Astrocyte (in vitro differentiated cells and primary cell): ENCODE measurements around the gene STRBP. TPM values are rescaled to one million over a fixed set of nuclear protein-coding genes. Genes with fewer than 3 reads are reported as not detected.

Source experiments
- DNase-seq: peaks from one replicate; pipeline ENCODE4 v3.0.0-alpha.2; 2010; ENCODE audit warnings: low read depth
- FAIRE-seq: peaks from 2 replicates; lab custom pipeline; 2011; peaks lifted over from hg19 to GRCh38; lab: Jason Lieb, UNC
- H2AFZ ChIP-seq: 2 replicates; pipeline ENCODE4 v1.6.0; 2012; ENCODE audit warnings: low read depth, low read length, inconsistent platforms
- H3K27ac ChIP-seq: 2 replicates; pipeline ENCODE4 v1.5.1; 2011; ENCODE audit warnings: low read depth, low read length, inconsistent platforms
- H3K27me3 ChIP-seq: 2 replicates; pipeline ENCODE4 v1.6.0; 2011; ENCODE audit warnings: low read length, inconsistent platforms; ENCODE audit not compliant: insufficient read depth
- H3K36me3 ChIP-seq: 2 replicates; pipeline ENCODE4 v1.5.1; 2011; ENCODE audit warnings: low read length, inconsistent platforms; ENCODE audit not compliant: insufficient read depth
- H3K4me1 ChIP-seq: 2 replicates; pipeline ENCODE4 v1.5.1; 2011; ENCODE audit warnings: low read length, inconsistent platforms; ENCODE audit not compliant: insufficient read depth
- H3K4me2 ChIP-seq: 2 replicates; pipeline ENCODE4 v1.6.0; 2012; ENCODE audit warnings: low read length, inconsistent platforms
- H3K4me3 ChIP-seq: 2 replicates; pipeline ENCODE4 v1.5.1; 2011; ENCODE audit warnings: low read depth, mild to moderate bottlenecking, low read length, inconsistent platforms; ENCODE audit not compliant: insufficient read depth
- H3K79me2 ChIP-seq: 2 replicates; pipeline ENCODE4 v1.6.0; 2012; ENCODE audit warnings: mild to moderate bottlenecking, low read length, inconsistent platforms; ENCODE audit not compliant: insufficient read depth
- H3K9ac ChIP-seq: 2 replicates; pipeline ENCODE4 v1.6.0; 2012; ENCODE audit warnings: mild to moderate bottlenecking, low read length, inconsistent platforms
- H3K9me3 ChIP-seq: 2 replicates; pipeline ENCODE4 v1.5.1; 2012; ENCODE audit warnings: low read depth, mild to moderate bottlenecking, low read length, inconsistent platforms; ENCODE audit not compliant: insufficient read depth
- H4K20me1 ChIP-seq: 2 replicates; pipeline ENCODE4 v1.6.0; 2012; ENCODE audit warnings: low read length, inconsistent platforms; ENCODE audit not compliant: insufficient read depth
- H3K27ac Mint-ChIP-seq: one replicate; pipeline ENCODE4 v1.8.0; 2021; ENCODE audit warnings: mild to moderate bottlenecking, mixed read lengths; ENCODE audit not compliant: unreplicated experiment
- H3K27me3 Mint-ChIP-seq: one replicate; pipeline ENCODE4 v1.8.0; 2021; ENCODE audit warnings: low read depth, mixed read lengths; ENCODE audit not compliant: unreplicated experiment
- H3K36me3 Mint-ChIP-seq: one replicate; pipeline ENCODE4 v1.8.0; 2021; ENCODE audit warnings: low read depth, mixed read lengths; ENCODE audit not compliant: unreplicated experiment
- H3K4me1 Mint-ChIP-seq: one replicate; pipeline ENCODE4 v1.8.0; 2021; ENCODE audit warnings: low read depth, mixed read lengths; ENCODE audit not compliant: unreplicated experiment
- H3K4me3 Mint-ChIP-seq: one replicate; pipeline ENCODE4 v1.8.0; 2021; ENCODE audit warnings: mild to moderate bottlenecking, moderate library complexity, mixed read lengths; ENCODE audit not compliant: unreplicated experiment
- H3K9me3 Mint-ChIP-seq: one replicate; pipeline ENCODE4 v1.8.0; 2021; ENCODE audit warnings: mild to moderate bottlenecking, mixed read lengths; ENCODE audit not compliant: unreplicated experiment
- EZH2 ChIP-seq: IDR thresholded peaks from 2 replicates; pipeline ENCODE4 v1.6.1; 2012; ENCODE audit warnings: mild to moderate bottlenecking, low read length, inconsistent platforms; ENCODE audit not compliant: insufficient read depth
- total RNA-seq: library from RNA; stranded (reverse); gene quantifications from 2 replicates; pipeline ENCODE4 v1.2.1, GENCODE V29; 2021
- TF ChIP-seq, protein P1 (sequence below): IDR thresholded peaks from 2 replicates; pipeline ENCODE4 v1.5.1; 2011; ENCODE audit warnings: low read depth, mild to moderate bottlenecking, inconsistent platforms, low read length, moderate library complexity; ENCODE audit not compliant: insufficient read depth

STRBP gene
- total RNA-seq, 1 donor from 2014 or later = 13.1 TPM

GRCh38 chr9:123174079-123174478, 94.3 kb downstream of the STRBP start:
- no peaks in the 10 kb centered on the region for H3K9me3 ChIP-seq
- no peaks in the 10 kb centered on the region for H3K79me2 ChIP-seq
- no peak overlapping the region for H3K9ac ChIP-seq
- no peak overlapping the region for H3K27ac ChIP-seq
- Mint-ChIP-seq H3K9me3 (no peaks in the 10 kb centered on the region), H3K4me3 (no peak overlapping the region), H3K27ac (no peak overlapping the region), H3K27me3 (no peaks in the 10 kb centered on the region), H3K36me3 (no peaks in the 10 kb centered on the region), H3K4me1 (no peaks in the 10 kb centered on the region)
- no peaks in the 10 kb centered on the region for H4K20me1 ChIP-seq
- no peaks in the 10 kb centered on the region for H3K36me3 ChIP-seq
- DNase-seq (no peak), FAIRE-seq (no peak)
- no peak overlapping the region for H3K4me3 ChIP-seq
- no peaks in the 10 kb centered on the region for H3K4me1 ChIP-seq
- no peaks in the 10 kb centered on the region for H3K27me3 ChIP-seq
- H3K4me2 ChIP-seq = no peak overlapping the region
- H2AFZ ChIP-seq = no peak overlapping the region
- TF ChIP-seq, protein P1, sequence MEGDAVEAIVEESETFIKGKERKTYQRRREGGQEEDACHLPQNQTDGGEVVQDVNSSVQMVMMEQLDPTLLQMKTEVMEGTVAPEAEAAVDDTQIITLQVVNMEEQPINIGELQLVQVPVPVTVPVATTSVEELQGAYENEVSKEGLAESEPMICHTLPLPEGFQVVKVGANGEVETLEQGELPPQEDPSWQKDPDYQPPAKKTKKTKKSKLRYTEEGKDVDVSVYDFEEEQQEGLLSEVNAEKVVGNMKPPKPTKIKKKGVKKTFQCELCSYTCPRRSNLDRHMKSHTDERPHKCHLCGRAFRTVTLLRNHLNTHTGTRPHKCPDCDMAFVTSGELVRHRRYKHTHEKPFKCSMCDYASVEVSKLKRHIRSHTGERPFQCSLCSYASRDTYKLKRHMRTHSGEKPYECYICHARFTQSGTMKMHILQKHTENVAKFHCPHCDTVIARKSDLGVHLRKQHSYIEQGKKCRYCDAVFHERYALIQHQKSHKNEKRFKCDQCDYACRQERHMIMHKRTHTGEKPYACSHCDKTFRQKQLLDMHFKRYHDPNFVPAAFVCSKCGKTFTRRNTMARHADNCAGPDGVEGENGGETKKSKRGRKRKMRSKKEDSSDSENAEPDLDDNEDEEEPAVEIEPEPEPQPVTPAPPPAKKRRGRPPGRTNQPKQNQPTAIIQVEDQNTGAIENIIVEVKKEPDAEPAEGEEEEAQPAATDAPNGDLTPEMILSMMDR = no peak
- TF ChIP-seq EZH2 = no peak

- H3K4me1 Mint-ChIP-seq = no peaks in the 10 kb centered on the region
- no peaks in the 10 kb centered on the region for H3K36me3 ChIP-seq
- DNase-seq = no peak
- H3K4me1 ChIP-seq = no peaks in the 10 kb centered on the region
- H3K79me2 ChIP-seq = no peaks in the 10 kb centered on the region
- no peak for FAIRE-seq
- H3K27ac ChIP-seq = no peak overlapping the region
- no peak for TF ChIP-seq EZH2
- TF ChIP-seq, protein P1 = no peak
- H3K27me3 Mint-ChIP-seq = no peaks in the 10 kb centered on the region
- no peaks in the 10 kb centered on the region for H4K20me1 ChIP-seq
- H3K9me3 Mint-ChIP-seq = no peaks in the 10 kb centered on the region
- H3K9me3 ChIP-seq = no peaks in the 10 kb centered on the region
- H3K36me3 Mint-ChIP-seq = no peaks in the 10 kb centered on the region
- no peaks in the 10 kb centered on the region for H3K27me3 ChIP-seq
- H3K4me3 Mint-ChIP-seq = no peak overlapping the region
- no peak overlapping the region for H3K4me3 ChIP-seq
- no peak overlapping the region for H2AFZ ChIP-seq
- H3K9ac ChIP-seq = no peak overlapping the region
- no peak overlapping the region for H3K27ac Mint-ChIP-seq
- no peak overlapping the region for H3K4me2 ChIP-seq
Observed at GRCh38 chr9:123169926-123170325, 98.5 kb downstream of the STRBP start.

- Histone ChIP-seq H3K27me3 (no peaks in the 10 kb centered on the region), H3K79me2 (no peaks in the 10 kb centered on the region), H3K36me3 (no peaks in the 10 kb centered on the region), H3K9ac (no peak overlapping the region), H2AFZ (no peak overlapping the region), H3K4me3 (no peak overlapping the region), H3K27ac (no peak overlapping the region), H4K20me1 (no peaks in the 10 kb centered on the region), H3K9me3 (no peaks in the 10 kb centered on the region), H3K4me1 (no peaks in the 10 kb centered on the region), H3K4me2 (no peak overlapping the region)
- no peaks in the 10 kb centered on the region for H3K4me1 Mint-ChIP-seq
- TF ChIP-seq, protein P1 = no peak
- no peak for TF ChIP-seq EZH2
- no peaks in the 10 kb centered on the region for H3K9me3 Mint-ChIP-seq
- H3K4me3 Mint-ChIP-seq = no peak overlapping the region
- DNase-seq (no peak), FAIRE-seq (no peak)
- H3K36me3 Mint-ChIP-seq = no peaks in the 10 kb centered on the region
- H3K27me3 Mint-ChIP-seq = no peaks in the 10 kb centered on the region
- H3K27ac Mint-ChIP-seq = no peak overlapping the region
Observed at GRCh38 chr9:123168586-123168985, 99.8 kb downstream of the STRBP start.
